Cardiac fibroblast (primary cell): Measurements from ENCODE around the gene CDKAL1.
"Not testable (repeated sequence)": the region's sequence is repeated elsewhere in the genome, so short reads cannot be mapped to it uniquely, and the experiment has no call there.

ENCODE experiments used
- DNase-seq, 2 donors: peaks; one replicate each; pipeline versions ENCODE4 v3.0.0 to v3.0.0-alpha.2; 2010; ENCODE audit warnings: low read depth in 2 of 2
- H3K4me3 ChIP-seq, 2 donors: replicated peaks in 1 of 2; 1 replicate in 1 of 2; 2 replicates in 1 of 2; pipeline ENCODE4 v1.5.1; 2011; ENCODE audit warnings: low read depth in 2 of 2, low read length in 2 of 2, mild to moderate bottlenecking in 2 of 2, moderate library complexity in 1 of 2
- CTCF ChIP-seq: IDR thresholded peaks from one replicate; pipeline ENCODE4 v1.5.1; 2011; ENCODE audit warnings: low read depth, mild to moderate bottlenecking, low read length, inconsistent platforms

Gene CDKAL1

GRCh38 chr6:20589266-20589665 is 55.0 kb downstream of the CDKAL1 start:
- no peak for TF ChIP-seq CTCF
- no peak overlapping the region for H3K4me3 ChIP-seq
- DNase-seq = peak in 1 of 2 donors; percentile 71

GRCh38 chr6:20590476-20590875 is 56.2 kb downstream of the CDKAL1 start:
- DNase-seq, H3K4me3 ChIP-seq: not testable (repeated sequence)

- H3K4me3 ChIP-seq, DNase-seq: not testable (repeated sequence)
Observed at GRCh38 chr6:20594299-20594853, 60.1 kb downstream of the CDKAL1 start.

DNA sequence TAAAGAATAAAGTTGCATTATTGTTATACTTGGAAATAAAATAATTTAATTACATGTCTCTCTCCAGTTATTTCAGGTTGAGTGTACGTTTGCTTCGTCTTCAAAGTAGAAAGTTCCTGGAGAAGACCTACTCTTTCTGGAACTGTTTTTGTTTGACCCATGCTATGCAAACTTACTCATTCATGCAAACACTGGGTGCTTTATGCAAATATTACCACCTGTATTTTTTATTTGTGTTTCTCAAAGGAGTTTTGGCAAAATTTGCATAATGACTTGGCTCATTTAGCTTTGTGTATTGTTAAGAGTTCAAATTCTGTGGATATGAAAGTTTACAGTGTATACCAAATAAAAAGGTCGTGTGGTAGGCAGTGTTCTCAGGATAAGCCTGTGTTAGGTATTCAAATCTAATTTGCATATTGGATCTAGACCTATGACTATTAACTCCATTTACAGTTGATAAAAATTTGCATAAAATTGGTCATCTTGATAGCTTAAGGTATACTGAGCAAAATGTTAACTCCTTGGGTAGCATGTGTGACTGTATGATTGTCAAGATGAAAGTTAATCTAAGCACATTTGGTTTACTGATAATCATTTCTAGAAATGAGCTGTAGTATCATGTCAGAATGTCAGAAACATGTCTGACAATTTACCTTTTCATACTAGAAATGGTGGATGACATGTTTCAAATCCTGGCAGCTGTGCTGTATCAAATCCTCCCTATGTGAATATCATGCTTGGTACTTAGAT is 65.2 kb downstream of the CDKAL1 start:
- no peak for TF ChIP-seq CTCF
- no peak for DNase-seq
- H3K4me3 ChIP-seq = no peak overlapping the region

- no peak for DNase-seq
- TF ChIP-seq CTCF = no peak
- no peak overlapping the region for H3K4me3 ChIP-seq
Observed at GRCh38 chr6:20600831-20601230, 66.6 kb downstream of the CDKAL1 start.

DNA sequence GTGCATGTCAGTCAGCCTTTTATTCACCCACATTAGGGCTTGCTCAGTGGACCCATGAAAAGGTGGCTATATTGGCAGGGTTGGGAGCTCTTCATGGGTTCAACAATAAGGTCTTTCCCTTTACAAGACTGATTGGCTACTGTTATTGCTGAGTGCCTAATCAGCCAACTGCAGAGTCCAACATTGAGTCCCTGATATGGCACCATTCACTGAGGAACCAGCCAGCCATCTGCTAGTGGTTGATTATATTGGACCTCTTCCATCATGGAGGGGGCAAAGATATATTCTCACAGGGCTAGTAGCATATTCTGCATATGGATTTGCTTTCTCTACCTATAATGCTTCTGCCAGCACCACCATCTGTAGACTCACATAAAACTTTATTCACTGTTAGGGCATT is 69.9 kb downstream of the CDKAL1 start:
- no peak overlapping the region for H3K4me3 ChIP-seq
- no peak for TF ChIP-seq CTCF
- no peak for DNase-seq

DNA sequence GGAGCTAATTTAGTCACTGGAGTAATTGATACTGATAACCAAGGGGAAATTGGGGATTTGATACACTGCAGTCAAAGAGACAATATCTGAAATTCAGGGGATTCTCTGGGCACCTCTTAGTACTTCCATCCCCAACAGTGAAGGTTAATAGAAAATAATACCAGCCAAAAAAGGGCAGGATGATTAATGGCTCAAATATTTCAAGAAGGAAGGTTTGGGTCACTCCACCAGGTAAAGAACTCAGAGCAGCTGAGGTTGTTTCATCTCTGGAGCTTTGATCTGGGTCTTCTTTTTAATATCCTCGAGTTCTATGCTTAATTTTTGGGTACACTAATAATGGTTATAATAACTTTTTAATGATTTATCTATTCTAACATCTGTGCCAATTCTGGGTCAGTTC is 70.8 kb downstream of the CDKAL1 start:
- no peak overlapping the region for H3K4me3 ChIP-seq
- DNase-seq = no peak
- TF ChIP-seq CTCF = no peak

DNA sequence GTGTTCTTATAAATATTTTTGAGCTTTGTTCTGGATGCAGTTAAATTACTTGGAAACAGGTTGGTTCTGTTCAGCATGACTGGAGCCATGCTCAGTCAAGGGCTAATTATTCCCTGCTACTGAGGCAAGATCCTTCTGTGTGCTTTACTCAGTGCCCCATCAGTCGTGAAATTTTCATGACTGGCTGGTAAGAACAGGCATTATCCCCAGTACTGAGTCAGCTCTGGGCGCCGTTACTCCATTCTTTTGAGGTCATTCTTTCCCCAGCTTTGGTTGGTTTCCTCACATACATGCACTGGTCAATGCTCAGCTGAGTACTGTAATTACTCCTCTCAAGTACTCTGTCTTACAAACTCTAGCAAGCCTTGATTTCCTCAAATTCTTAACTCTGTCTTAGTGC is 71.3 kb downstream of the CDKAL1 start:
- no peak for TF ChIP-seq CTCF
- peak; percentile 12 to 50 for DNase-seq
- H3K4me3 ChIP-seq = no peak overlapping the region
